Measurements from ENCODE around the gene PTPRD. TPM values are rescaled to one million over a fixed set of nuclear protein-coding genes. Genes with fewer than 3 reads are reported as not detected.

The PTPRD gene
- total RNA-seq, 1 experiment from 2014 or later, result 32.5 TPM

GRCh38 chr9:9719373-9720112, 893.3 kb downstream of the PTPRD start:
- no peak overlapping the region for H3T11ph ChIP-seq (ENCODE audit: low read length)
- no peak overlapping the region for H2BK120ac ChIP-seq (ENCODE audit: low read depth, low read length, poor library complexity, severe bottlenecking)
- no peak overlapping the region for H2BK12ac ChIP-seq (ENCODE audit: insufficient read length, low read depth, low read length)
- WGBS (ENCODE audit: extremely low coverage, insufficient read length, low lambda C conversion rate), result no CpG with 5 or more reads among the region's 16 CpGs
- no peaks in the 10 kb centered on the region for H3K27me3 ChIP-seq (ENCODE audit: insufficient read depth, low read length)
- H3K27ac Mint-ChIP-seq, result no peak overlapping the region
- no peak overlapping the region; a peak in 1 of 5 replicates for H3K4me3 Mint-ChIP-seq
- no peak overlapping the region for H2AFZ ChIP-seq (ENCODE audit: low read length)
- H3K36me3 Mint-ChIP-seq (ENCODE audit: insufficient read depth in 1 of 3, low read depth in 3 of 3), result peaks cover 0 to 10% (median 4%) of the 10 kb centered on the region in 3 experiments; a peak in 5 of 7 replicates
- no peak overlapping the region for H3K18ac ChIP-seq (ENCODE audit: insufficient read length, low read depth, low read length)
- H3K9ac ChIP-seq (ENCODE audit: extremely low read depth, insufficient read length, low read length), result no peak overlapping the region
- peak; percentile 69 for DNase-seq
- H2AK5ac ChIP-seq (ENCODE audit: insufficient read length, low read length), result no peak overlapping the region
- H3K4me2 ChIP-seq (ENCODE audit: insufficient read depth, insufficient read length, low read length), result no peak overlapping the region
- H4K20me1 ChIP-seq (ENCODE audit: control insufficient read depth, insufficient read depth, insufficient read length), result no peaks in the 10 kb centered on the region
- H4K5ac ChIP-seq (ENCODE audit: insufficient read length, low read depth, low read length), result no peak overlapping the region
- no peak overlapping the region for H3K4ac ChIP-seq (ENCODE audit: low read depth, low read length)
- H3K9me3 Mint-ChIP-seq, result peaks cover 12 to 18% of the 10 kb centered on the region in 2 experiments; a peak in 3 of 5 replicates
- H3K56ac ChIP-seq (ENCODE audit: insufficient read length, low read depth, low read length), result no peak overlapping the region
- H4K8ac ChIP-seq (replicated peaks; ENCODE audit: insufficient read length, low read depth, low read length), result no peak overlapping the region
- no peaks in the 10 kb centered on the region for H3K27me3 Mint-ChIP-seq (ENCODE audit: low read depth)
- 0 out of 3 replicates have a peak, but pooled peaks have one; percentile 8 for TF ChIP-seq CTCF (conservative IDR thresholded peaks at IDR 0.05)
- H2BK20ac ChIP-seq (ENCODE audit: low read depth, low read length, poor library complexity, severe bottlenecking), result no peak overlapping the region
- H3K9me3 ChIP-seq (ENCODE audit: control insufficient read depth, low read depth, low read length), result peaks cover 6% of the 10 kb centered on the region
- H3K4me1 ChIP-seq (ENCODE audit: insufficient read depth, low read length), result no peaks in the 10 kb centered on the region
- no peaks in the 10 kb centered on the region for H3K79me2 ChIP-seq (ENCODE audit: insufficient read depth, low read length)
- H3K79me1 ChIP-seq (ENCODE audit: insufficient read depth, low read depth, low read length, poor library complexity, severe bottlenecking), result no peaks in the 10 kb centered on the region
- no peak overlapping the region for H3K23ac ChIP-seq (ENCODE audit: insufficient read length, low read depth, low read length)
- no peak overlapping the region for H2BK5ac ChIP-seq (ENCODE audit: insufficient read length, low read length)
- H3K27ac ChIP-seq (ENCODE audit: insufficient read length, low read depth, low read length), result no peak overlapping the region
- no peaks in the 10 kb centered on the region for H3K23me2 ChIP-seq (ENCODE audit: insufficient read length, low read depth, low read length, poor library complexity, severe bottlenecking)
- H4K91ac ChIP-seq (ENCODE audit: insufficient read length, low read depth, low read length), result no peak overlapping the region
- no peak overlapping the region for H2BK15ac ChIP-seq (ENCODE audit: low read depth, low read length)
- no peaks in the 10 kb centered on the region for H3K4me1 Mint-ChIP-seq
- H3K14ac ChIP-seq (ENCODE audit: insufficient read depth, low read length), result no peak overlapping the region

Data from H9 (cell line).